ENCODE results near the gene ATP2B2.

Gene ATP2B2

GRCh38 chr3:10367506-10367905, 137.9 kb downstream of the ATP2B2 start:
- H3K4me3 ChIP-seq (ENCODE audit: low read depth in 1 of 2, low read length in 2 of 2) = no peak overlapping the region
- no peaks in the 10 kb centered on the region for H3K79me2 ChIP-seq (ENCODE audit: insufficient read depth, low read length)
- H3K4me1 ChIP-seq (ENCODE audit: insufficient read depth, low read length) = no peaks in the 10 kb centered on the region
- no peaks in the 10 kb centered on the region for H3K36me3 ChIP-seq (ENCODE audit: insufficient read depth, low read length)
- H3K4me2 ChIP-seq (ENCODE audit: insufficient read depth, low read length) = no peak overlapping the region
- DNase-seq = no peak
- H3K9ac ChIP-seq (ENCODE audit: low read depth, low read length) = no peak overlapping the region
- H3K27ac ChIP-seq (ENCODE audit: low read length) = no peak overlapping the region
- H3K9me3 ChIP-seq (ENCODE audit: insufficient read depth, low read length, severe bottlenecking) = no peaks in the 10 kb centered on the region
- no peak for ATAC-seq (ENCODE audit: insufficient read depth, low read depth)
- H2AFZ ChIP-seq (ENCODE audit: low read depth, low read length) = no peak overlapping the region
- H4K20me1 ChIP-seq (ENCODE audit: insufficient read depth, low read length) = peaks cover 4% of the 10 kb centered on the region; the same call in 1 of the 2 replicates
- TF ChIP-seq CTCF (IDR thresholded peaks at IDR 0.05; ENCODE audit: borderline replicate concordance, extremely low read depth, low read length, poor library complexity, severe bottlenecking) = no peak
- no peak for TF ChIP-seq EZH2 (IDR thresholded peaks at IDR 0.05; ENCODE audit: borderline replicate concordance, low read depth, low read length, severe bottlenecking)
- peaks cover 11% of the 10 kb centered on the region for H3K27me3 ChIP-seq (ENCODE audit: insufficient read depth, low read length, poor library complexity)

- H4K20me1 ChIP-seq (ENCODE audit: insufficient read depth, low read length) = peaks cover 2% of the 10 kb centered on the region; the same call in 1 of the 2 replicates
- no peaks in the 10 kb centered on the region for H3K79me2 ChIP-seq (ENCODE audit: insufficient read depth, low read length)
- no peak for TF ChIP-seq EZH2 (IDR thresholded peaks at IDR 0.05; ENCODE audit: borderline replicate concordance, low read depth, low read length, severe bottlenecking)
- no peak for TF ChIP-seq CTCF (IDR thresholded peaks at IDR 0.05; ENCODE audit: borderline replicate concordance, extremely low read depth, low read length, poor library complexity, severe bottlenecking)
- no peak for DNase-seq
- no peak overlapping the region for H3K4me2 ChIP-seq (ENCODE audit: insufficient read depth, low read length)
- H2AFZ ChIP-seq (ENCODE audit: low read depth, low read length) = no peak overlapping the region
- ATAC-seq (ENCODE audit: insufficient read depth, low read depth) = no peak
- H3K36me3 ChIP-seq (ENCODE audit: insufficient read depth, low read length) = no peaks in the 10 kb centered on the region
- H3K4me3 ChIP-seq (ENCODE audit: low read depth in 1 of 2, low read length in 2 of 2) = no peak overlapping the region
- no peaks in the 10 kb centered on the region for H3K4me1 ChIP-seq (ENCODE audit: insufficient read depth, low read length)
- H3K27me3 ChIP-seq (ENCODE audit: insufficient read depth, low read length, poor library complexity) = peaks cover 7% of the 10 kb centered on the region
- no peak overlapping the region for H3K27ac ChIP-seq (ENCODE audit: low read length)
- H3K9ac ChIP-seq (ENCODE audit: low read depth, low read length) = no peak overlapping the region
- H3K9me3 ChIP-seq (ENCODE audit: insufficient read depth, low read length, severe bottlenecking) = no peaks in the 10 kb centered on the region
Observed at GRCh38 chr3:10366651-10367101, 138.7 kb downstream of the ATP2B2 start.

GRCh38 chr3:10365791-10366190, 139.6 kb downstream of the ATP2B2 start:
- TF ChIP-seq CTCF (IDR thresholded peaks at IDR 0.05; ENCODE audit: borderline replicate concordance, extremely low read depth, low read length, poor library complexity, severe bottlenecking) = no peak
- TF ChIP-seq EZH2 (IDR thresholded peaks at IDR 0.05; ENCODE audit: borderline replicate concordance, low read depth, low read length, severe bottlenecking) = no peak
- no peak overlapping the region for H3K4me3 ChIP-seq (ENCODE audit: low read depth in 1 of 2, low read length in 2 of 2)
- no peaks in the 10 kb centered on the region for H3K36me3 ChIP-seq (ENCODE audit: insufficient read depth, low read length)
- H3K4me1 ChIP-seq (ENCODE audit: insufficient read depth, low read length) = no peaks in the 10 kb centered on the region
- H3K9ac ChIP-seq (ENCODE audit: low read depth, low read length) = no peak overlapping the region
- ATAC-seq (ENCODE audit: insufficient read depth, low read depth) (no peak), DNase-seq (no peak)
- H3K4me2 ChIP-seq (ENCODE audit: insufficient read depth, low read length) = no peak overlapping the region
- no peaks in the 10 kb centered on the region for H3K79me2 ChIP-seq (ENCODE audit: insufficient read depth, low read length)
- H2AFZ ChIP-seq (ENCODE audit: low read depth, low read length) = no peak overlapping the region
- H3K27me3 ChIP-seq (ENCODE audit: insufficient read depth, low read length, poor library complexity) = peaks cover 4% of the 10 kb centered on the region
- H4K20me1 ChIP-seq (ENCODE audit: insufficient read depth, low read length) = no peaks in the 10 kb centered on the region; the same call in 1 of the 2 replicates
- H3K27ac ChIP-seq (ENCODE audit: low read length) = no peak overlapping the region
- H3K9me3 ChIP-seq (ENCODE audit: insufficient read depth, low read length, severe bottlenecking) = no peaks in the 10 kb centered on the region

- Histone ChIP-seq H3K27me3 (ENCODE audit: insufficient read depth, low read length, poor library complexity) (peaks cover under 1% of the 10 kb centered on the region), H3K4me2 (ENCODE audit: insufficient read depth, low read length) (no peak overlapping the region), H3K27ac (ENCODE audit: low read length) (no peak overlapping the region), H3K9me3 (ENCODE audit: insufficient read depth, low read length, severe bottlenecking) (no peaks in the 10 kb centered on the region), H3K4me3 (ENCODE audit: low read depth in 1 of 2, low read length in 2 of 2) (no peak overlapping the region), H2AFZ (ENCODE audit: low read depth, low read length) (no peak overlapping the region), H3K9ac (ENCODE audit: low read depth, low read length) (no peak overlapping the region), H3K79me2 (ENCODE audit: insufficient read depth, low read length) (no peaks in the 10 kb centered on the region), H3K4me1 (ENCODE audit: insufficient read depth, low read length) (no peaks in the 10 kb centered on the region), H3K36me3 (ENCODE audit: insufficient read depth, low read length) (no peaks in the 10 kb centered on the region), H4K20me1 (ENCODE audit: insufficient read depth, low read length) (no peaks in the 10 kb centered on the region; the same call in 1 of the 2 replicates)
- ATAC-seq (ENCODE audit: insufficient read depth, low read depth) (no peak), DNase-seq (no peak)
- no peak for TF ChIP-seq CTCF (IDR thresholded peaks at IDR 0.05; ENCODE audit: borderline replicate concordance, extremely low read depth, low read length, poor library complexity, severe bottlenecking)
- TF ChIP-seq EZH2 (IDR thresholded peaks at IDR 0.05; ENCODE audit: borderline replicate concordance, low read depth, low read length, severe bottlenecking) = no peak
Observed at GRCh38 chr3:10365316-10365715, 140.1 kb downstream of the ATP2B2 start.
